ENCODE measurements around the gene EGLN3.
A peak's percentile ranks its signal among the peaks of the same experiment; 100 is the strongest.

EGLN3 gene

GRCh38 chr14:33932576-33933345 is 18.1 kb downstream of the EGLN3 start:
- Histone ChIP-seq H3K4me2 (ENCODE audit: low read length) (no peak overlapping the region), H3K27me3 (ENCODE audit: insufficient read depth, low read length, poor library complexity) (no peaks in the 10 kb centered on the region), H3K27ac (ENCODE audit: low read depth, low read length) (no peak overlapping the region), H2BK15ac (replicated peaks; ENCODE audit: low read depth) (no peak overlapping the region), H2AK5ac (ENCODE audit: low read length) (no peak overlapping the region), H3K56ac (ENCODE audit: low read length) (no peak overlapping the region), H3K4me1 (ENCODE audit: control insufficient read depth, low read depth, low read length) (peaks cover 21% of the 10 kb centered on the region), H3K23ac (ENCODE audit: low read length) (no peak overlapping the region), H3K9ac (ENCODE audit: low read length) (no peak overlapping the region), H4K8ac (ENCODE audit: low read depth, low read length) (no peak overlapping the region), H3K18ac (ENCODE audit: low read length) (no peak overlapping the region), H3K4ac (ENCODE audit: low read depth, low read length) (no peak overlapping the region), H4K5ac (ENCODE audit: low read length) (no peak overlapping the region), H3K4me3 (ENCODE audit: low read length) (no peak overlapping the region), H3K79me1 (ENCODE audit: low read length) (peaks cover 18% of the 10 kb centered on the region), H3K79me2 (ENCODE audit: control insufficient read depth, insufficient read depth, low read length) (peaks cover 60% of the 10 kb centered on the region), H3K36me3 (ENCODE audit: control insufficient read depth, insufficient read depth, low read length) (peaks cover 3% of the 10 kb centered on the region), H2BK120ac (ENCODE audit: low read depth, low read length) (no peak overlapping the region), H2BK5ac (ENCODE audit: low read length) (no peak overlapping the region)
- no peak for DNase-seq
- WGBS (ENCODE audit: extremely low coverage, insufficient coverage, low lambda C conversion rate) = no CpG with 5 or more reads among the region's 4 CpGs

- Histone ChIP-seq H3K4ac (ENCODE audit: low read depth, low read length) (no peak overlapping the region), H3K4me2 (ENCODE audit: low read length) (no peak overlapping the region), H3K56ac (ENCODE audit: low read length) (no peak overlapping the region), H2BK5ac (ENCODE audit: low read length) (no peak overlapping the region), H3K4me3 (ENCODE audit: low read length) (no peak overlapping the region), H4K5ac (ENCODE audit: low read length) (no peak overlapping the region), H3K27me3 (ENCODE audit: insufficient read depth, low read length, poor library complexity) (no peaks in the 10 kb centered on the region), H4K8ac (ENCODE audit: low read depth, low read length) (no peak overlapping the region), H3K9ac (ENCODE audit: low read length) (no peak overlapping the region), H3K36me3 (ENCODE audit: control insufficient read depth, insufficient read depth, low read length) (peaks cover 5% of the 10 kb centered on the region), H2AK5ac (ENCODE audit: low read length) (no peak overlapping the region), H3K23ac (ENCODE audit: low read length) (no peak overlapping the region), H3K18ac (ENCODE audit: low read length) (no peak overlapping the region), H3K79me2 (ENCODE audit: control insufficient read depth, insufficient read depth, low read length) (peaks cover 52% of the 10 kb centered on the region), H2BK15ac (replicated peaks; ENCODE audit: low read depth) (no peak overlapping the region), H3K79me1 (ENCODE audit: low read length) (peaks cover 20% of the 10 kb centered on the region), H3K4me1 (ENCODE audit: control insufficient read depth, low read depth, low read length) (peaks cover 16% of the 10 kb centered on the region), H2BK120ac (ENCODE audit: low read depth, low read length) (no peak overlapping the region), H3K27ac (ENCODE audit: low read depth, low read length) (no peak overlapping the region)
- no peak for DNase-seq
- WGBS (ENCODE audit: extremely low coverage, insufficient coverage, low lambda C conversion rate) = no CpG with 5 or more reads among the region's 3 CpGs
Observed at GRCh38 chr14:33932033-33932432, 18.8 kb downstream of the EGLN3 start.

- H3K4me1 ChIP-seq (ENCODE audit: control insufficient read depth, low read depth, low read length) = peaks cover 14% of the 10 kb centered on the region
- peaks cover 49% of the 10 kb centered on the region for H3K79me2 ChIP-seq (ENCODE audit: control insufficient read depth, insufficient read depth, low read length)
- H3K4me2 ChIP-seq (ENCODE audit: low read length) = no peak overlapping the region
- H4K5ac ChIP-seq (ENCODE audit: low read length) = no peak overlapping the region
- no peak overlapping the region for H3K56ac ChIP-seq (ENCODE audit: low read length)
- H2BK120ac ChIP-seq (ENCODE audit: low read depth, low read length) = no peak overlapping the region
- peaks cover 5% of the 10 kb centered on the region for H3K36me3 ChIP-seq (ENCODE audit: control insufficient read depth, insufficient read depth, low read length)
- no peak overlapping the region for H4K8ac ChIP-seq (ENCODE audit: low read depth, low read length)
- H3K18ac ChIP-seq (ENCODE audit: low read length) = no peak overlapping the region
- peak; percentile 85 for DNase-seq
- no CpG with 5 or more reads among the region's 1 CpG for WGBS (ENCODE audit: extremely low coverage, insufficient coverage, low lambda C conversion rate)
- H2BK15ac ChIP-seq (replicated peaks; ENCODE audit: low read depth) = no peak overlapping the region
- H3K79me1 ChIP-seq (ENCODE audit: low read length) = peaks cover 20% of the 10 kb centered on the region
- H3K23ac ChIP-seq (ENCODE audit: low read length) = no peak overlapping the region
- H3K4me3 ChIP-seq (ENCODE audit: low read length) = no peak overlapping the region
- no peak overlapping the region for H3K4ac ChIP-seq (ENCODE audit: low read depth, low read length)
- H3K27me3 ChIP-seq (ENCODE audit: insufficient read depth, low read length, poor library complexity) = no peaks in the 10 kb centered on the region
- H3K9ac ChIP-seq (ENCODE audit: low read length) = no peak overlapping the region
- H3K27ac ChIP-seq (ENCODE audit: low read depth, low read length) = no peak overlapping the region
- H2BK5ac ChIP-seq (ENCODE audit: low read length) = no peak overlapping the region
- no peak overlapping the region for H2AK5ac ChIP-seq (ENCODE audit: low read length)
Observed at GRCh38 chr14:33931461-33931860, 19.4 kb downstream of the EGLN3 start.

GRCh38 chr14:33930439-33930838 is 20.4 kb downstream of the EGLN3 start:
- Histone ChIP-seq H2BK5ac (ENCODE audit: low read length) (no peak overlapping the region), H3K27me3 (ENCODE audit: insufficient read depth, low read length, poor library complexity) (no peaks in the 10 kb centered on the region), H3K79me2 (ENCODE audit: control insufficient read depth, insufficient read depth, low read length) (peaks cover 42% of the 10 kb centered on the region), H3K4me3 (ENCODE audit: low read length) (no peak overlapping the region), H3K79me1 (ENCODE audit: low read length) (peaks cover 20% of the 10 kb centered on the region), H3K18ac (ENCODE audit: low read length) (no peak overlapping the region), H2AK5ac (ENCODE audit: low read length) (no peak overlapping the region), H3K27ac (ENCODE audit: low read depth, low read length) (no peak overlapping the region), H3K4ac (ENCODE audit: low read depth, low read length) (no peak overlapping the region), H4K5ac (ENCODE audit: low read length) (no peak overlapping the region), H4K8ac (ENCODE audit: low read depth, low read length) (no peak overlapping the region), H3K23ac (ENCODE audit: low read length) (no peak overlapping the region), H3K9ac (ENCODE audit: low read length) (no peak overlapping the region), H3K4me2 (ENCODE audit: low read length) (no peak overlapping the region), H2BK15ac (replicated peaks; ENCODE audit: low read depth) (no peak overlapping the region), H2BK120ac (ENCODE audit: low read depth, low read length) (no peak overlapping the region), H3K36me3 (ENCODE audit: control insufficient read depth, insufficient read depth, low read length) (peaks cover 6% of the 10 kb centered on the region), H3K4me1 (ENCODE audit: control insufficient read depth, low read depth, low read length) (peaks cover 14% of the 10 kb centered on the region), H3K56ac (ENCODE audit: low read length) (no peak overlapping the region)
- no CpG with 5 or more reads among the region's 2 CpGs for WGBS (ENCODE audit: extremely low coverage, insufficient coverage, low lambda C conversion rate)
- no peak for DNase-seq

GRCh38 chr14:33929799-33930408 is 21.0 kb downstream of the EGLN3 start:
- no peak overlapping the region for H3K9ac ChIP-seq (ENCODE audit: low read length)

More at GRCh38 chr14:33929799-33930408, 21.0 kb downstream of the EGLN3 start:
- H3K18ac ChIP-seq (ENCODE audit: low read length) = no peak overlapping the region
- peaks cover 37% of the 10 kb centered on the region for H3K79me2 ChIP-seq (ENCODE audit: control insufficient read depth, insufficient read depth, low read length)
- H3K36me3 ChIP-seq (ENCODE audit: control insufficient read depth, insufficient read depth, low read length) = peaks cover 7% of the 10 kb centered on the region
- H2BK5ac ChIP-seq (ENCODE audit: low read length) = no peak overlapping the region
- H4K5ac ChIP-seq (ENCODE audit: low read length) = no peak overlapping the region
- no peak overlapping the region for H2BK15ac ChIP-seq (replicated peaks; ENCODE audit: low read depth)
- H4K8ac ChIP-seq (ENCODE audit: low read depth, low read length) = no peak overlapping the region
- no peak overlapping the region for H3K27ac ChIP-seq (ENCODE audit: low read depth, low read length)
- H3K4ac ChIP-seq (ENCODE audit: low read depth, low read length) = no peak overlapping the region
- H3K79me1 ChIP-seq (ENCODE audit: low read length) = peaks cover 19% of the 10 kb centered on the region
- H3K23ac ChIP-seq (ENCODE audit: low read length) = no peak overlapping the region
- no peak overlapping the region for H2AK5ac ChIP-seq (ENCODE audit: low read length)
- H3K4me2 ChIP-seq (ENCODE audit: low read length) = no peak overlapping the region
- H2BK120ac ChIP-seq (ENCODE audit: low read depth, low read length) = no peak overlapping the region
- peaks cover 14% of the 10 kb centered on the region for H3K4me1 ChIP-seq (ENCODE audit: control insufficient read depth, low read depth, low read length)
- DNase-seq = no peak
- no peak overlapping the region for H3K56ac ChIP-seq (ENCODE audit: low read length)
- H3K27me3 ChIP-seq (ENCODE audit: insufficient read depth, low read length, poor library complexity) = no peaks in the 10 kb centered on the region
- no CpG with 5 or more reads among the region's 2 CpGs for WGBS (ENCODE audit: extremely low coverage, insufficient coverage, low lambda C conversion rate)
- no peak overlapping the region for H3K4me3 ChIP-seq (ENCODE audit: low read length)
